Measurements from ENCODE around the gene RPS18. TPM values are rescaled to one million over a fixed set of nuclear protein-coding genes. Genes with fewer than 3 reads are reported as not detected.

Gene RPS18
- 3,896 and 4,448 TPM in 2 replicates for total RNA-seq (2016; rRNA removed; fragmentation: Illumina TruSeq; extraction: Trizol)
- 6,850 and 8,085 TPM in 2 replicates for total RNA-seq (2016; cell fraction: cytosol; rRNA removed; fragmentation: Illumina TruSeq; extraction: Trizol; ENCODE audit: low read depth)
- total RNA-seq (2016; cell fraction: insoluble cytoplasmic fraction; rRNA removed; fragmentation: Illumina TruSeq; extraction: Trizol), result 4,025 and 4,526 TPM in 2 replicates
- 9,877 and 10,431 TPM in 2 replicates for total RNA-seq (2016; cell fraction: membrane; rRNA removed; fragmentation: Illumina TruSeq; extraction: Trizol)
- 1,435 and 1,506 TPM in 2 replicates for total RNA-seq (2016; cell fraction: nucleus; rRNA removed; fragmentation: Illumina TruSeq; extraction: Trizol)
- 5,415 and 5,806 TPM in 2 replicates for polyA plus RNA-seq (2011; rRNA removed)
- 7,892 and 7,910 TPM in 2 replicates for polyA plus RNA-seq (2011; cell fraction: cytosol; rRNA removed)
- 1,928 and 2,149 TPM in 2 replicates for polyA plus RNA-seq (2011; cell fraction: nucleus; rRNA removed)
- 4,895 and 7,078 TPM in 2 replicates for polyA plus RNA-seq (2012)
- 7,234 and 7,986 TPM in 2 replicates for polyA plus RNA-seq (2016; cell fraction: cytosol; fragmentation: Illumina TruSeq; extraction: Trizol; ENCODE audit: low read depth)
- 4,048 and 4,456 TPM in 2 replicates for polyA plus RNA-seq (2016; cell fraction: insoluble cytoplasmic fraction; fragmentation: Illumina TruSeq; extraction: Trizol; ENCODE audit: low read depth)
- 9,329 and 9,343 TPM in 2 replicates for polyA plus RNA-seq (2016; cell fraction: membrane; fragmentation: Illumina TruSeq; extraction: Trizol; ENCODE audit: low read depth)
- 2,456 and 2,595 TPM in 2 replicates for polyA plus RNA-seq (2016; cell fraction: nucleus; fragmentation: Illumina TruSeq; extraction: Trizol; ENCODE audit: insufficient read depth, low read depth)
- 1,646 and 2,177 TPM in 2 replicates for polyA minus RNA-seq (2011; rRNA and poly(A)+ RNA removed; ENCODE audit: low replicate concordance)
- polyA minus RNA-seq (2011; cell fraction: cytosol; rRNA and poly(A)+ RNA removed), result 879 and 1,018 TPM in 2 replicates
- polyA minus RNA-seq (2011; cell fraction: nucleus; rRNA and poly(A)+ RNA removed), result 337 and 498 TPM in 2 replicates
- percentile 100 among the genes with signal in this experiment for Bru-seq, nascent RNA
- BruChase-seq, experiment 1, labeled RNA remaining after a 6-hour chase, result percentile 99 among the genes with signal in this experiment
- percentile 99 among the genes with signal in this experiment for BruChase-seq, experiment 2, labeled RNA remaining after a 2-hour chase
- long read RNA-seq, experiment 1, transcript RPS18-230 (6 exons, 613 nt), result major isoform, 3,466 of 3,666 reads
- long read RNA-seq, experiment 1, transcript RPS18-235 (3 exons, 413 nt), result minor isoform, 7 of 3,666 reads
- long read RNA-seq, experiment 1, transcript RPS18-233 (6 exons, 589 nt), result minor isoform, 5 of 3,666 reads
- long read RNA-seq, experiment 1, transcript RPS18-236 (5 exons, 996 nt), result minor isoform, 77 of 3,666 reads
- long read RNA-seq, experiment 1, partial matches to known transcripts, result 52 of 3,666 reads
- long read RNA-seq, experiment 1, other reads (novel, unspliced or antisense), result 58 of 3,666 reads
- long read RNA-seq, experiment 2, transcript RPS18-236 (5 exons, 996 nt), result minor isoform, 846 of 6,613 reads
- long read RNA-seq, experiment 2, transcript RPS18-237 (5 exons, 642 nt), result minor isoform, 8 of 6,613 reads
- long read RNA-seq, experiment 2, transcript RPS18-235 (3 exons, 413 nt), result minor isoform, 51 of 6,613 reads
- long read RNA-seq, experiment 2, transcript RPS18-230 (6 exons, 613 nt), result major isoform, 5,112 of 6,613 reads
- long read RNA-seq, experiment 2, partial matches to known transcripts, result 211 of 6,613 reads
- long read RNA-seq, experiment 2, other reads (novel, unspliced or antisense), result 379 of 6,613 reads

DNA sequence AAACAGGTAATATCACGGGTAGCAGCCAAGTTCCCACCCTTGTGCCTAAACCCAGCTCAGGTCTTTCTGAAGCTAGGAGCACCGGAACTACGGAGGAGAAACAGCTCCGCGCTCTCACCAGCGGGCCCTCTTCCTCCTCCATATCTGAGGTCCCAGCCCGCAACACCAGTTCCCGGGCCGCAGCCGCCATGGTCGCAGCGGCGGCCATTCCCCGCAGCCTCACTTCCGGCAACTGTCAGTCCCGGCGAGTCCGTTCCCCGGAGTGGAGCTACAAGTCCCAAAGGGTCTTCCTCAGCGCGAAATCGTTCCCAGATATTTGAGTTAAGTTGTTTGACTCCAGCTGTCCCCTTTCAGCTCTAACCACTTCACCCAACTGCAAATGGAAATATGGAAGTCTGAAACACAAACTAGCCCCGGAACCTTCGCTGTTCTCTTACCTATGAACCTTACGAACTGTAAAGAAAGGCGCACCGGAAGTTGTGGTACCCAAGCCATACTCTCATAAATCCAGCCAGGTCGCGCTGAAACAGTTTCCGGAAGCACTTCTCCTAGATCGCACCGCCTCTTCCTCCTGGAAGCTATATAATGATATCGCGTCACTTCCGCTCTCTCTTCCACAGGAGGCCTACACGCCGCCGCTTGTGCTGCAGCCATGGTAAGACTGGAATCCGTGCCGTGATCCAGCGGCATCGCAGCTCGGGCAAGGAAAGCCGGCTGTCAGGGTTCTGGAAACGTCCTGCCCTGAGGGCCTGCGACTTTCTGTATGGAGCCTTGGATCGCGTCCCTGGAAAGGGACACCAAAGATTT, at the start of gene RPS18, which contains the start of gene VPS52:
RPS18 (plus strand) TSS at position 608 of the 807 bp plus-strand sequence; CDS start at position 653, 45 bp downstream.
VPS52 (minus strand) TSS at position 409 of the 807 bp plus-strand sequence; CDS start at position 208, 201 bp downstream.
- peak within 1 kb of the TSS; percentile 89 for H3K4me2 ChIP-seq (ENCODE audit: low read depth, low read length)
- H3K4me1 ChIP-seq (ENCODE audit: insufficient read depth, low read length), result peaks cover 48% of the 10 kb centered on the region
- no peaks in the 10 kb centered on the region; a peak in 1 of 5 replicates for H3K27me3 ChIP-seq (ENCODE audit: control insufficient read depth in 1 of 2, insufficient read depth in 2 of 2, low read length in 2 of 2)
- H3K36me3 ChIP-seq (replicated peaks in 1 of 2; ENCODE audit: control insufficient read depth in 1 of 2, insufficient read depth in 2 of 2, low read length in 2 of 2), result peaks cover 30 to 61% of the 10 kb centered on the region in 2 experiments
- intact Hi-C loops (cut with micrococcal nuclease; ENCODE audit: unreplicated experiment), result loop anchor here (1.0 to 5.0 kb wide), 2 partner anchors 41 to 70 kb away; partner anchors contain the start of gene TAPBP
- H3K27ac ChIP-seq (ENCODE audit: extremely low read length, insufficient read depth, low read length), result peak within 1 kb of the TSS; percentile 95
- H4K20me1 ChIP-seq (ENCODE audit: insufficient read depth, low read length), result peaks cover 33% of the 10 kb centered on the region
- in situ Hi-C loops (cut with HindIII; ENCODE audit: extremely low pct_ligation_motif_present, low pct_unique_long_range_greater_than_20kb), result no loop called here
- H3K9me3 ChIP-seq (ENCODE audit: low read length), result no peaks in the 10 kb centered on the region
- WGBS (ENCODE audit: low lambda C conversion rate), result 2% methylated on average over 36 of the region's 48 CpGs
- peak; percentile 97 for FAIRE-seq
- ATAC-seq, result peak; percentile 92
- BruUV-seq (replicated peaks), result no TSS peak
- peak; percentile 100 for DNase-seq (ENCODE audit: low spot score)
- H3K9ac ChIP-seq (ENCODE audit: insufficient read depth, low read depth, low read length), result peak within 1 kb of the TSS; percentile 95
- peak within 1 kb of the TSS; percentile 75 to 89 (median 82) for H3K4me3 ChIP-seq (replicated peaks in 1 of 3; ENCODE audit: insufficient read depth in 1 of 3, low read depth in 2 of 3, low read length in 3 of 3)
- peak within 1 kb of the TSS; percentile 99 for H2AFZ ChIP-seq (ENCODE audit: low read length)
- CTCF ChIA-PET (ENCODE audit: low intra/inter-chr PET ratio, low total read pairs), result interaction anchor here (0.8 kb wide), 1 partner anchor 8 kb away, joined by 3 read pairs; no protein-coding TSS in a partner anchor
- POLR2A ChIA-PET, result interaction anchor here (0.7 to 3.9 kb wide), 32 partner anchors 9 to 1094 kb away, joined by 3 to 94 read pairs (median 7); partner anchors contain the start of genes CUTA, HSD17B8, PFDN6 and PHF1
- H3K79me2 ChIP-seq (ENCODE audit: insufficient read depth, low read length), result peaks cover 46% of the 10 kb centered on the region
- TF ChIP-seq ZNF746 (CRISPR knock-in tag; IDR thresholded peaks at IDR 0.05) (peak; percentile 59; the same call in 1 of the 2 replicates), ZNF780A (CRISPR knock-in tag; IDR thresholded peaks at IDR 0.05) (0 out of 2 replicates have a peak, but pooled peaks have one; percentile 36), ZNF274 (CRISPR knock-in tag; IDR thresholded peaks at IDR 0.05) (peak; percentile 93), ONECUT2 (CRISPR knock-in tag; IDR thresholded peaks at IDR 0.05) (peak; percentile 42; the same call in 1 of the 2 replicates)
- TF ChIP-seq, protein P1, sequence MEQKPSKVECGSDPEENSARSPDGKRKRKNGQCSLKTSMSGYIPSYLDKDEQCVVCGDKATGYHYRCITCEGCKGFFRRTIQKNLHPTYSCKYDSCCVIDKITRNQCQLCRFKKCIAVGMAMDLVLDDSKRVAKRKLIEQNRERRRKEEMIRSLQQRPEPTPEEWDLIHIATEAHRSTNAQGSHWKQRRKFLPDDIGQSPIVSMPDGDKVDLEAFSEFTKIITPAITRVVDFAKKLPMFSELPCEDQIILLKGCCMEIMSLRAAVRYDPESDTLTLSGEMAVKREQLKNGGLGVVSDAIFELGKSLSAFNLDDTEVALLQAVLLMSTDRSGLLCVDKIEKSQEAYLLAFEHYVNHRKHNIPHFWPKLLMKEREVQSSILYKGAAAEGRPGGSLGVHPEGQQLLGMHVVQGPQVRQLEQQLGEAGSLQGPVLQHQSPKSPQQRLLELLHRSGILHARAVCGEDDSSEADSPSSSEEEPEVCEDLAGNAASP (CRISPR knock-in tag; IDR thresholded peaks at IDR 0.05; ENCODE audit: borderline replicate concordance), result peak; percentile 73
- TF ChIP-seq, protein P2, sequence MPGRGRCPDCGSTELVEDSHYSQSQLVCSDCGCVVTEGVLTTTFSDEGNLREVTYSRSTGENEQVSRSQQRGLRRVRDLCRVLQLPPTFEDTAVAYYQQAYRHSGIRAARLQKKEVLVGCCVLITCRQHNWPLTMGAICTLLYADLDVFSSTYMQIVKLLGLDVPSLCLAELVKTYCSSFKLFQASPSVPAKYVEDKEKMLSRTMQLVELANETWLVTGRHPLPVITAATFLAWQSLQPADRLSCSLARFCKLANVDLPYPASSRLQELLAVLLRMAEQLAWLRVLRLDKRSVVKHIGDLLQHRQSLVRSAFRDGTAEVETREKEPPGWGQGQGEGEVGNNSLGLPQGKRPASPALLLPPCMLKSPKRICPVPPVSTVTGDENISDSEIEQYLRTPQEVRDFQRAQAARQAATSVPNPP (CRISPR knock-in tag; IDR thresholded peaks at IDR 0.05), result peak; percentile 92

Measured in HepG2 (cell line).